ENCODE data around the gene FAT1.

Gene FAT1

DNA sequence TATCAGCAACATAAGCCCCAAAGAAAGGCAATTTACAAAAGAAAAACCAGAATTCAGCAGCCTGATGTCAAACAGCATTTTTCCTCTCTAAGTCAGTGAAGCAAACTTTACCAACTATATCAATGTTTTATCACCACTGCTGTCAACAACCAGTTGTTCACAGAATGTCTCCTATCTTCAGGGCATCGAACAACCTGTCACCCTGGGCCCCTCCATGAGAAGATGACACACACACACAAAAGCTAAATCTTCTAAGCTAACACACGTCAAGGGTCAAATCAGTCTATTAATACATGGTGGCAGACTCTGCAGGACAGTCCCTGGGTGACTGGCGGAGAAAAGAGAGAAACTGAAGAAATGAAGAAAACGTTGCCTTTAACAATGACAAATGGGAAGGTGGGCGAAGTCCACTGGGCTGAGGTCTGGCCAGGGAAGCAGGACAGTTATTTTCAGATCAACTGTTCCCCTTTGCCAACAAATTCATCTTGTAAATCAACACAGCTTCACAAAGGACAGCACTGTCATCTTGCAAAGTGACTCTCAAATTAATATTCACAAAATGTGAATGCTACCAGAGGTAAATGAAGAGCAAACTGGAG lies 13.0 kb downstream of the FAT1 start:
- Histone ChIP-seq H3K36me3 (ENCODE audit: control insufficient read depth, low read length) (no peaks in the 10 kb centered on the region), H3K79me2 (ENCODE audit: control insufficient read depth, low read length) (no peaks in the 10 kb centered on the region), H3K4me1 (ENCODE audit: control insufficient read depth, low read length) (no peaks in the 10 kb centered on the region)

DNA sequence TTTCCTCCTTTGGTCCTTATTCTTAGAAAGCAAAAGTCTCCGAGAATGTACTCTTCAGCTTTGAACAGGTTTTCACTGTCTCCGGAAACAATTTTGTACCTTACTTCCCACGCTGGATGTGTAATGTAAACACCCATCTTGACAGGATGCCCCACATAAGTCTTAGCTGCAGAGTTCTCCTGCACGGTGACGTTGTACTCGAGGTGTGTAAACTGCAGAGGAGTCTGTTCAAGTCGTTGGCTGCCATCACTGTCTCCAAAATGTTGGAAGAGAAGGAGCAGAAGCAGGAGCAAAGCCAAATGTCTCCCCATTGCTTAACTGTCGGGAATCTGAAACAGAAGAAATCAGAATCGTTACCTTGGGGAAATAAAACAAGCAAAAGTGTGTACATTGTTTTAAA lies 14.1 kb downstream of the FAT1 start:
- TF ChIP-seq, protein P1, sequence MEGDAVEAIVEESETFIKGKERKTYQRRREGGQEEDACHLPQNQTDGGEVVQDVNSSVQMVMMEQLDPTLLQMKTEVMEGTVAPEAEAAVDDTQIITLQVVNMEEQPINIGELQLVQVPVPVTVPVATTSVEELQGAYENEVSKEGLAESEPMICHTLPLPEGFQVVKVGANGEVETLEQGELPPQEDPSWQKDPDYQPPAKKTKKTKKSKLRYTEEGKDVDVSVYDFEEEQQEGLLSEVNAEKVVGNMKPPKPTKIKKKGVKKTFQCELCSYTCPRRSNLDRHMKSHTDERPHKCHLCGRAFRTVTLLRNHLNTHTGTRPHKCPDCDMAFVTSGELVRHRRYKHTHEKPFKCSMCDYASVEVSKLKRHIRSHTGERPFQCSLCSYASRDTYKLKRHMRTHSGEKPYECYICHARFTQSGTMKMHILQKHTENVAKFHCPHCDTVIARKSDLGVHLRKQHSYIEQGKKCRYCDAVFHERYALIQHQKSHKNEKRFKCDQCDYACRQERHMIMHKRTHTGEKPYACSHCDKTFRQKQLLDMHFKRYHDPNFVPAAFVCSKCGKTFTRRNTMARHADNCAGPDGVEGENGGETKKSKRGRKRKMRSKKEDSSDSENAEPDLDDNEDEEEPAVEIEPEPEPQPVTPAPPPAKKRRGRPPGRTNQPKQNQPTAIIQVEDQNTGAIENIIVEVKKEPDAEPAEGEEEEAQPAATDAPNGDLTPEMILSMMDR (IDR thresholded peaks at IDR 0.05; ENCODE audit: low read depth, low read length, poor library complexity, severe bottlenecking), result no peak
- TF ChIP-seq EZH2phosphoT487 (IDR thresholded peaks at IDR 0.05; ENCODE audit: borderline replicate concordance, low read length), result no peak
- Histone ChIP-seq H3K4me3 (ENCODE audit: low read length) (no peak overlapping the region), H3K9me2 (replicated peaks; ENCODE audit: control insufficient read depth, low read length) (no peaks in the 10 kb centered on the region), H3K27ac (ENCODE audit: low read depth, low read length) (no peak overlapping the region), H3K36me3 (ENCODE audit: control insufficient read depth, low read length) (no peaks in the 10 kb centered on the region), H3K4me1 (ENCODE audit: control insufficient read depth, low read length) (no peaks in the 10 kb centered on the region), H3F3A (ENCODE audit: control insufficient read depth, insufficient read depth) (no peaks in the 10 kb centered on the region), H3K9me3 (ENCODE audit: control insufficient read depth, insufficient read depth, low read length) (0 out of 2 replicates have a peak, but pooled peaks cover 2% of the 10 kb centered on the region), H3K4me2 (ENCODE audit: low read length) (no peak overlapping the region), H3K27me3 (ENCODE audit: control insufficient read depth, low read length) (no peaks in the 10 kb centered on the region), H3K79me2 (ENCODE audit: control insufficient read depth, low read length) (no peaks in the 10 kb centered on the region), H4K20me1 (ENCODE audit: control insufficient read depth, insufficient read depth, low read depth, low read length) (no peaks in the 10 kb centered on the region)

More for the DNA sequence above, 13.0 kb downstream of the FAT1 start:
- H3K4me3 ChIP-seq (ENCODE audit: low read length), result no peak overlapping the region
- no peaks in the 10 kb centered on the region for H4K20me1 ChIP-seq (ENCODE audit: control insufficient read depth, insufficient read depth, low read depth, low read length)
- H3K27ac ChIP-seq (ENCODE audit: low read depth, low read length), result no peak overlapping the region
- H3K9me2 ChIP-seq (replicated peaks; ENCODE audit: control insufficient read depth, low read length), result no peaks in the 10 kb centered on the region
- no peak overlapping the region for H3K4me2 ChIP-seq (ENCODE audit: low read length)
- no peaks in the 10 kb centered on the region for H3K27me3 ChIP-seq (ENCODE audit: control insufficient read depth, low read length)
- TF ChIP-seq, protein P1 (IDR thresholded peaks at IDR 0.05; ENCODE audit: low read depth, low read length, poor library complexity, severe bottlenecking), result no peak
- TF ChIP-seq EZH2phosphoT487 (IDR thresholded peaks at IDR 0.05; ENCODE audit: borderline replicate concordance, low read length), result no peak
- H3K9me3 ChIP-seq (ENCODE audit: control insufficient read depth, insufficient read depth, low read length), result 0 out of 2 replicates have a peak, but pooled peaks cover 2% of the 10 kb centered on the region
- H3F3A ChIP-seq (ENCODE audit: control insufficient read depth, insufficient read depth), result no peaks in the 10 kb centered on the region

DNA sequence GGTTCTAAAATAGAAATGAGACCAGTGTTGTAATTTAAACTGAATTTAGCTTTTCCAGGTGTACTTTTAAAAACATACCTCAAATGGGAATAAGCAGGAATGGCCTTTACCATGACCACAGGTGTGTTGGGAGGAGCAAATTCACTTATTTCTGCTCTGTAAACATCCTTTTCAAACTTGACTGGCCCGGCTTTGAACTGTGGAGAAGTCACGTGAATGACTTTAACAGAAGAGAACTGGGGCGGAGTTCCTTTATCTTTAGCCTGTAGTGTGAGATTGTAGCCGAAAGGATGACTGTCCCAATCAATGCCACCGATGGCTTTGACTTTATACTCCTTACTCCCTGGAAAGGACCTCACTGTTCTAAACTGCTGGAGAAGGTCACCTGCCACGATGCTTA lies 15.1 kb downstream of the FAT1 start:
- Histone ChIP-seq H3K27me3 (ENCODE audit: control insufficient read depth, low read length) (no peaks in the 10 kb centered on the region), H3K4me2 (ENCODE audit: low read length) (no peak overlapping the region), H3K9me2 (replicated peaks; ENCODE audit: control insufficient read depth, low read length) (no peaks in the 10 kb centered on the region), H3K27ac (ENCODE audit: low read depth, low read length) (no peak overlapping the region), H4K20me1 (ENCODE audit: control insufficient read depth, insufficient read depth, low read depth, low read length) (no peaks in the 10 kb centered on the region), H3K4me3 (ENCODE audit: low read length) (no peak overlapping the region), H3K4me1 (ENCODE audit: control insufficient read depth, low read length) (no peaks in the 10 kb centered on the region), H3K9me3 (ENCODE audit: control insufficient read depth, insufficient read depth, low read length) (0 out of 2 replicates have a peak, but pooled peaks cover 2% of the 10 kb centered on the region), H3K36me3 (ENCODE audit: control insufficient read depth, low read length) (no peaks in the 10 kb centered on the region), H3F3A (ENCODE audit: control insufficient read depth, insufficient read depth) (no peaks in the 10 kb centered on the region), H3K79me2 (ENCODE audit: control insufficient read depth, low read length) (no peaks in the 10 kb centered on the region)
- TF ChIP-seq EZH2phosphoT487 (IDR thresholded peaks at IDR 0.05; ENCODE audit: borderline replicate concordance, low read length), result no peak
- TF ChIP-seq, protein P1 (IDR thresholded peaks at IDR 0.05; ENCODE audit: low read depth, low read length, poor library complexity, severe bottlenecking), result no peak

Measured in DOHH2 (cell line).